GM12892 (cell line): Measurements from ENCODE around the gene AP3D1.

Experiments used
- POLR2A ChIP-seq: IDR thresholded peaks from 2 replicates; pipeline ENCODE4 v1.6.1; 2011; ENCODE audit warnings: low read depth, low read length, control low read depth
- POLR2AphosphoS5 ChIP-seq: IDR thresholded peaks from 2 replicates; pipeline ENCODE4 v1.6.1; 2011; ENCODE audit warnings: low read depth, low read length, control low read depth

DNA sequence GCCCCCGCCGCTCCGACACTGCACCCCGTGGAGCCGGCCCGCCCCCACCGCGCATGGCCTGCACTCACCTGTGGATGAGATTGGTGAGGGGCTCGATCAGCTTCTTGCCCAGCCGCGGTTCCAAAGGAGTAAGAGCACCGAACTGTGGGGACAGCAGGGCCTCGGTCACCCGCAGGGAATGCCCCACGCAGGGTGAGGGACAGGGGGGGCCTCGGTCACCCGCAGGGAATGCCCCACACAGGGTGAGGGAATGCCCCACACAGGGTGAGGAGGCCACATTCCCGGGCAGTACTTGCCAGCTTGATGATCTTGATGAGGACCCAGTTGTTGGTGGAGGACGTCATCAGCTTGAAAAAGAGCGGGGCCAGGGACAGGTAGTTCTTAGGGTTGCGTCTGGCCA is 22.3 kb downstream of the AP3D1 start:
- TF ChIP-seq POLR2A (no peak), POLR2AphosphoS5 (no peak)
